HEK293 (cell line): ENCODE results near the gene BIN1.

Experiments
- CTCF ChIA-PET: fragments of 350-600 bp; formaldehyde crosslinking; extraction: SDS; loops from one replicate; lab custom pipeline; 2021; ENCODE audit warnings: antibody characterized with exemption; lab: Yijun Ruan, JAX
- POLR2A ChIA-PET: fragments of 300-600 bp; formaldehyde crosslinking; extraction: SDS; loops from one replicate; lab custom pipeline; 2020; ENCODE audit warnings: antibody characterized with exemption, inconsistent platforms; lab: Yijun Ruan, JAX
- H3K27ac ChIP-seq: fragments of 200-500 bp; sonication (Bioruptor generic); 2 replicates; pipeline ENCODE4 v1.5.1; 2014; ENCODE audit warnings: low read depth, low read length, control low read depth, inconsistent platforms; ENCODE audit errors: extremely low read depth
- H3K36me3 ChIP-seq, 2 experiments: fragments of 200-500 bp in 1 of 2; sonication (Bioruptor generic) in 1 of 2; 1 replicate in 1 of 2; 2 replicates in 1 of 2; pipeline ENCODE4 v1.5.1; 2014 to 2017; ENCODE audit warnings: inconsistent platforms in 2 of 2, low read length in 2 of 2; ENCODE audit not compliant: control insufficient read depth in 2 of 2, insufficient read depth in 1 of 2
- H3K4me1 ChIP-seq: fragments of 200-500 bp; sonication (Bioruptor generic); 2 replicates; pipeline ENCODE4 v1.5.1; 2014; ENCODE audit warnings: mild to moderate bottlenecking, low read length, inconsistent platforms; ENCODE audit not compliant: control insufficient read depth, insufficient read depth
- H3K4me3 ChIP-seq: 2 replicates; pipeline ENCODE4 v1.5.1; 2011; ENCODE audit warnings: low read depth, mild to moderate bottlenecking, control low read depth, low read length, moderate library complexity
- H3K9me3 ChIP-seq: fragments of 200-500 bp; sonication (Bioruptor generic); 2 replicates; pipeline ENCODE4 v1.5.1; 2014; ENCODE audit warnings: low read depth, low read length, inconsistent platforms; ENCODE audit not compliant: control insufficient read depth, insufficient read depth
- CTCF ChIP-seq: fragments of 450-650 bp; formaldehyde crosslinking; IDR thresholded peaks from 2 replicates; pipeline ENCODE4 v1.5.1; 2016; ENCODE audit warnings: missing biosample characterization, missing genetic modification characterization
- GFI1B ChIP-seq: fragments of 450-650 bp; formaldehyde crosslinking; IDR thresholded peaks from 2 replicates; pipeline ENCODE4 v1.5.1; 2016; ENCODE audit warnings: missing biosample characterization, missing genetic modification characterization
- GLI2 ChIP-seq: fragments of 450-650 bp; formaldehyde crosslinking; IDR thresholded peaks from 2 replicates; pipeline ENCODE4; 2017; ENCODE audit warnings: missing biosample characterization, missing genetic modification characterization, low read depth, borderline replicate concordance
- GLI4 ChIP-seq: fragments of 450-650 bp; formaldehyde crosslinking; IDR thresholded peaks from 2 replicates; pipeline ENCODE4 v1.5.1; 2016; ENCODE audit warnings: missing biosample characterization, missing genetic modification characterization
- HOXC10 ChIP-seq: sonication (generic); formaldehyde crosslinking; IDR thresholded peaks from 2 replicates; pipeline ENCODE4 v1.8.1; 2023; ENCODE audit warnings: mild to moderate bottlenecking, missing genetic modification reagents
- MZF1 ChIP-seq: fragments of 450-650 bp; formaldehyde crosslinking; IDR thresholded peaks from 2 replicates; pipeline ENCODE4 v1.5.1; 2017; ENCODE audit warnings: missing biosample characterization, missing genetic modification characterization, borderline replicate concordance
- ZBTB17 ChIP-seq: fragments of 450-650 bp; formaldehyde crosslinking; IDR thresholded peaks from 2 replicates; pipeline ENCODE4 v1.5.1; 2016; ENCODE audit warnings: missing biosample characterization, missing genetic modification characterization
- ZBTB48 ChIP-seq: fragments of 450-650 bp; formaldehyde crosslinking; IDR thresholded peaks from 2 replicates; pipeline ENCODE4 v1.5.1; 2016; ENCODE audit warnings: missing biosample characterization, missing genetic modification characterization
- ZBTB7A ChIP-seq: fragments of 450-650 bp; formaldehyde crosslinking; IDR thresholded peaks from 2 replicates; pipeline ENCODE4 v1.5.1; 2016; ENCODE audit warnings: low read depth, missing biosample characterization, missing genetic modification characterization
- ZIC2 ChIP-seq: fragments of 450-650 bp; formaldehyde crosslinking; IDR thresholded peaks from 2 replicates; pipeline ENCODE4 v1.5.1; 2016; ENCODE audit warnings: missing biosample characterization, missing genetic modification characterization
- ZNF132 ChIP-seq: fragments of 450-650 bp; formaldehyde crosslinking; IDR thresholded peaks from 2 replicates; pipeline ENCODE4 v1.5.1; 2017; ENCODE audit warnings: missing biosample characterization, missing genetic modification characterization, borderline replicate concordance
- ZNF138 ChIP-seq: fragments of 450-650 bp; formaldehyde crosslinking; IDR thresholded peaks from 2 replicates; pipeline ENCODE4 v1.5.1; 2016; ENCODE audit warnings: missing biosample characterization, missing genetic modification characterization, borderline replicate concordance
- ZNF175 ChIP-seq: fragments of 450-650 bp; formaldehyde crosslinking; IDR thresholded peaks from 2 replicates; pipeline ENCODE4 v1.5.1; 2016; ENCODE audit warnings: missing biosample characterization, missing genetic modification characterization
- ZNF223 ChIP-seq: fragments of 450-650 bp; formaldehyde crosslinking; IDR thresholded peaks from 2 replicates; pipeline ENCODE4 v1.5.1; 2016; ENCODE audit warnings: missing biosample characterization, missing genetic modification characterization
- ZNF248 ChIP-seq: fragments of 450-650 bp; formaldehyde crosslinking; IDR thresholded peaks from 2 replicates; pipeline ENCODE4 v1.5.1; 2017; ENCODE audit warnings: missing biosample characterization, missing genetic modification characterization
- ZNF266 ChIP-seq: fragments of 450-650 bp; formaldehyde crosslinking; IDR thresholded peaks from 2 replicates; pipeline ENCODE4 v1.5.1; 2016; ENCODE audit warnings: missing biosample characterization, missing genetic modification characterization, low read depth
- ZNF274 ChIP-seq, 2 experiments: fragments of 200-500 bp in 1 of 2; fragments of 450-650 bp in 1 of 2; sonication (Bioruptor generic) in 1 of 2; formaldehyde crosslinking in 1 of 2; IDR thresholded peaks; 2 replicates each; pipeline versions ENCODE4 v1.5.1 to v1.6.1; 2014 to 2016; ENCODE audit warnings: borderline replicate concordance in 1 of 2, inconsistent platforms in 1 of 2, low read length in 1 of 2, missing biosample characterization in 1 of 2, missing genetic modification characterization in 1 of 2
- ZNF354C ChIP-seq: fragments of 450-650 bp; formaldehyde crosslinking; IDR thresholded peaks from 2 replicates; pipeline ENCODE4 v1.5.1; 2016; ENCODE audit warnings: missing biosample characterization, missing genetic modification characterization, low read depth, borderline replicate concordance
- ZNF398 ChIP-seq: fragments of 450-650 bp; formaldehyde crosslinking; IDR thresholded peaks from 2 replicates; pipeline ENCODE4 v1.5.1; 2017; ENCODE audit warnings: missing biosample characterization, missing genetic modification characterization
- ZNF416 ChIP-seq: fragments of 450-650 bp; formaldehyde crosslinking; IDR thresholded peaks from 2 replicates; pipeline ENCODE4 v1.5.1; 2016; ENCODE audit warnings: missing biosample characterization, missing genetic modification characterization
- ZNF596 ChIP-seq: fragments of 450-650 bp; IDR thresholded peaks from 2 replicates; pipeline ENCODE4 v1.5.0; 2018; ENCODE audit warnings: missing biosample characterization, mild to moderate bottlenecking, missing genetic modification characterization, moderate library complexity
- ZNF624 ChIP-seq: fragments of 450-650 bp; formaldehyde crosslinking; IDR thresholded peaks from 2 replicates; pipeline ENCODE4 v1.5.1; 2017; ENCODE audit warnings: missing biosample characterization, missing genetic modification characterization
- ZNF658 ChIP-seq: fragments of 450-650 bp; formaldehyde crosslinking; IDR thresholded peaks from 2 replicates; pipeline ENCODE4; 2016; ENCODE audit warnings: missing biosample characterization, missing genetic modification characterization
- ZNF701 ChIP-seq: fragments of 450-650 bp; formaldehyde crosslinking; IDR thresholded peaks from 2 replicates; pipeline ENCODE4 v1.5.1; 2016; ENCODE audit warnings: missing biosample characterization, missing genetic modification characterization
- ZSCAN30 ChIP-seq: fragments of 450-650 bp; IDR thresholded peaks from 2 replicates; pipeline ENCODE4 v1.5.1; 2018; ENCODE audit warnings: missing biosample characterization, mild to moderate bottlenecking, missing genetic modification characterization, moderate library complexity
- TF ChIP-seq, protein P1 (sequence below): fragments of 450-650 bp; formaldehyde crosslinking; IDR thresholded peaks from 2 replicates; pipeline ENCODE4 v1.5.1; 2016; ENCODE audit warnings: missing biosample characterization, missing genetic modification characterization

BIN1 gene

DNA sequence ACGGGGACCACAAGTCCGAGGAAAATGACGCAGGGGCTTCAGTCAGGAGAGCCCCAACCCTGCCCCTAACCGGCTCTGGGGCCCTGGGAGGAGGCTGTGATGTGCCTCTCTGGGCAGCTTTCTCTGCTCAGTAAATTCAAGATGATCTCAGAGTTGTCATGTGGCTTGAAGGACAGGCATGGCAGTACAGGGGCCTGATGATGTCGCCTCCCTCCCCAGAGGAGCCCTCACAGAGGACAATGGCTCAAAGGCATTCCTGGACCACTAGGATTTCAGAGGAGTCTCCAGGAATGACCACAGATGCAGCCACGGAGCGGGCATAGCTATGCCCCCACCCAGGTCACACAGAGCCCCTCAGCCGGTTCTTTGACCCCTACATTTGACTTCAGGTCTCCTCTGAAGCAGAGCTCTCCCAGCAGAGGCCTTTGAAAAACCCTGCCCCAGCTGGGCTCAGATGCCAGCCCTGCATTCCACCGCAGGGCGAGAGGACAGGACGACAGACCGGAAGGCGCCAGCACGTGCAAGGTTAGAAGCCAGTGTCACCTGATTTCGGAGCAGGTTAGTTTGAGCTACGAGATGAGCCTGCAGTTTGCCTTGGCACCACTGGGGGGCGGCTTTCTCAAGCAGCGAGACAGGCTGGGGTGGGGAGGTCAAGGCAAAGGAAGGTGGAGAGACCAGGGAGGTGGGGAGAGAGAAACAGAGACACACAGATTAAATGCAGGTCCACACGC lies 39.2 kb downstream of the BIN1 start (continued):
- TF ChIP-seq CTCF (tag by site-specific recombination), result peak; percentile 86
- TF ChIP-seq ZNF624 (tag by site-specific recombination), result no peak
- no peak for TF ChIP-seq ZNF175 (tag by site-specific recombination)
- no peak for TF ChIP-seq ZIC2
- TF ChIP-seq ZNF274 (IDR thresholded peaks at IDR 0.05; ENCODE audit: low read length), result no peak
- no peak for TF ChIP-seq ZNF274 (tag by site-specific recombination; IDR thresholded peaks at IDR 0.05; ENCODE audit: borderline replicate concordance)
- TF ChIP-seq ZNF132 (tag by site-specific recombination), result no peak
- no peak for TF ChIP-seq ZNF416
- TF ChIP-seq ZBTB17, result peak; percentile 15; the same call in 1 of the 2 replicates
- TF ChIP-seq GFI1B (tag by site-specific recombination), result no peak

DNA sequence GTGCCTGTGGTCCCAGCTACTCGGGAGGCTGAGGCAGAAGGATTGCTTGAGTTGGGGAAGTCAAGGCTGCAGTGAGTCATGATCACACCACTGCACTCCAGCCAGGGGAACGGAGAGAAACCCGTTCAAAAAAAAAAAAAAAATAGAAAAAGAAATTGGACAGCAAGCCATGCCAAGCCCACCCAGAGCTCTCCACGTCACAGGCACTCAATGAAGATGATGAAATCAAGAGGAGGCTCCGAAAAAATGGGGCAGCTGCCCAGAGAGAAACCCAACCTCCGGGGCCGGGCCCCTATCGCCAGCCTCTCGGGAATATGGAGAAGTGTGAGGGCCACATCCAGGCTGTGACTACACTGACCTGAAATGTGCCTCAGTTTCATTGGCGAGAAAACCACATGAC lies 40.0 kb downstream of the BIN1 start:
- no peaks in the 10 kb centered on the region for H3K36me3 ChIP-seq
- TF ChIP-seq ZBTB7A (no peak), ZNF596 (tag by site-specific recombination) (no peak), GLI2 (tag by site-specific recombination) (no peak), ZNF248 (tag by site-specific recombination) (no peak), ZNF354C (tag by site-specific recombination) (no peak)
- ChIA-PET CTCF (interaction anchor here (0.7 to 1.8 kb wide), 4 partner anchors 13 to 87 kb away, joined by 3 to 12 read pairs (median 4); no protein-coding TSS in a partner anchor), POLR2A (no interaction called here)
- no peaks in the 10 kb centered on the region for H3K9me3 ChIP-seq
- H3K4me3 ChIP-seq, result no peak overlapping the region
- H3K4me1 ChIP-seq, result peaks cover 2% of the 10 kb centered on the region; the same call in 1 of the 2 replicates
- no peak overlapping the region for H3K27ac ChIP-seq

GRCh38 chr2:127065940-127066318 lies 41.0 kb downstream of the BIN1 start:
- Histone ChIP-seq H3K4me1 (peaks cover 2% of the 10 kb centered on the region; the same call in 1 of the 2 replicates), H3K4me3 (no peak overlapping the region), H3K36me3 (no peaks in the 10 kb centered on the region), H3K9me3 (no peaks in the 10 kb centered on the region)
- POLR2A ChIA-PET, result interaction anchor here (1.1 kb wide), 1 partner anchor 9 kb away, joined by 3 read pairs; no protein-coding TSS in a partner anchor
- CTCF ChIA-PET, result interaction anchor here (1.1 kb wide), 1 partner anchor 131 kb away, joined by 3 read pairs; no protein-coding TSS in a partner anchor
- TF ChIP-seq ZNF658 (tag by site-specific recombination), result no peak
- TF ChIP-seq HOXC10 (CRISPR knock-in tag), result no peak
- TF ChIP-seq ZNF701 (tag by site-specific recombination), result no peak
- no peak for TF ChIP-seq GLI4 (tag by site-specific recombination)
- TF ChIP-seq, protein P1, sequence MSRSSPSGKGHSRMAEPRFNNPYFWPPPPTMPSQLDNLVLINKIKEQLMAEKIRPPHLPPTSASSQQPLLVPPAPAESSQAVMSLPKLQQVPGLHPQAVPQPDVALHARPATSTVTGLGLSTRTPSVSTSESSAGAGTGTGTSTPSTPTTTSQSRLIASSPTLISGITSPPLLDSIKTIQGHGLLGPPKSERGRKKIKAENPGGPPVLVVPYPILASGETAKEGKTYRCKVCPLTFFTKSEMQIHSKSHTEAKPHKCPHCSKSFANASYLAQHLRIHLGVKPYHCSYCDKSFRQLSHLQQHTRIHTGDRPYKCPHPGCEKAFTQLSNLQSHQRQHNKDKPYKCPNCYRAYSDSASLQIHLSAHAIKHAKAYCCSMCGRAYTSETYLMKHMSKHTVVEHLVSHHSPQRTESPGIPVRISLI, result no peak
- no peak for TF ChIP-seq ZNF596 (tag by site-specific recombination)
- no peak for TF ChIP-seq ZSCAN30 (tag by site-specific recombination)
- no peak for TF ChIP-seq MZF1 (tag by site-specific recombination)
- TF ChIP-seq ZIC2, result no peak
- TF ChIP-seq ZNF138, result no peak
- TF ChIP-seq ZBTB48 (tag by site-specific recombination), result no peak
- no peak for TF ChIP-seq ZNF398
- no peak for TF ChIP-seq ZNF266
- TF ChIP-seq ZNF223 (tag by site-specific recombination), result no peak
- TF ChIP-seq, all 188 proteins: peak for 0
- no peak overlapping the region for H3K27ac ChIP-seq
